ENCODE results near the gene SMIM41. TPM values are rescaled to one million over a fixed set of nuclear protein-coding genes. Genes with fewer than 3 reads are reported as not detected.

SMIM41 gene
- total and polyA plus RNA-seq, 10 of the 15 experiments (the other 5 are each of a cell fraction or from before 2014, with no cell fraction given): not detected

DNA sequence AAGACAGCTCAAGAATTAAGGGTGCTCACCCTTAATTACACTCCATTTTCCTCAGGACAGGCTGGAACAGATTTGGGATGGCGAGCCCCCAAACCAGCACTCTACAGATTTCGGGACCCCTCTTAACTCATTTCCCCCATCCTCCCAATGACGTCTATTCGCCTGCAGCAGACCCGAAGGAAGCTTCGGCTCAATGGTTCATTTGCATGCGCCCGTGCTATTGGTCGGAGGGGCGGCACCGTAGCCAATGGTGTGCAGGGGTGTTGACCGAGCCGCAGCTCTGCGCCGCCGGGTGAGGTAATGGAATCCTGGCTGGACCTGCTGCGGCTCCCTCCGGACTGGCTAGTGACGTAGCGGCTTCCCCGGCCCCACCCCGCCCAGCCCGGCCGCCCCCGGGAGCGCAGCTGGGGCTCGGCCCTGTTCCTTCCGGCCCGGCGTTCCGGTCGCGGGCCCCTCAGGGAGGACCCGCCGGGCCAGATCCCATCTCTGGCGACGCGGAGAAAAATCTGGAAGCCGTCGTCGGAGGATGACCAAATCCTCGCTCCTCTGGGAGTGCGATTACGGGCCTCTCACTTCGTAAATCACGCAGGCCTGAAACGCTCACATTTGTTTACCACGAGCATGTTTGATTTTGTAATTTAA lies 46.6 kb upstream of the SMIM41 start (continued):
- TF ChIP-seq, protein P1, sequence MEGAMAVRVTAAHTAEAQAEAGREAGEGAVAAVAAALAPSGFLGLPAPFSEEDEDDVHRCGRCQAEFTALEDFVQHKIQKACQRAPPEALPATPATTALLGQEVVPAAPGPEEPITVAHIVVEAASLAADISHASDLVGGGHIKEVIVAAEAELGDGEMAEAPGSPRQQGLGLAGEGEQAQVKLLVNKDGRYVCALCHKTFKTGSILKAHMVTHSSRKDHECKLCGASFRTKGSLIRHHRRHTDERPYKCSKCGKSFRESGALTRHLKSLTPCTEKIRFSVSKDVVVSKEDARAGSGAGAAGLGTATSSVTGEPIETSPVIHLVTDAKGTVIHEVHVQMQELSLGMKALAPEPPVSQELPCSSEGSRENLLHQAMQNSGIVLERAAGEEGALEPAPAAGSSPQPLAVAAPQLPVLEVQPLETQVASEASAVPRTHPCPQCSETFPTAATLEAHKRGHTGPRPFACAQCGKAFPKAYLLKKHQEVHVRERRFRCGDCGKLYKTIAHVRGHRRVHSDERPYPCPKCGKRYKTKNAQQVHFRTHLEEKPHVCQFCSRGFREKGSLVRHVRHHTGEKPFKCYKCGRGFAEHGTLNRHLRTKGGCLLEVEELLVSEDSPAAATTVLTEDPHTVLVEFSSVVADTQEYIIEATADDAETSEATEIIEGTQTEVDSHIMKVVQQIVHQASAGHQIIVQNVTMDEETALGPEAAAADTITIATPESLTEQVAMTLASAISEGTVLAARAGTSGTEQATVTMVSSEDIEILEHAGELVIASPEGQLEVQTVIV (IDR thresholded peaks at IDR 0.05; ENCODE audit: borderline replicate concordance, partially characterized antibody): no peak
- TF ChIP-seq NFIC (IDR thresholded peaks at IDR 0.05; ENCODE audit: low read depth, low read length) (no peak), BACH1 (IDR thresholded peaks at IDR 0.05; ENCODE audit: borderline replicate concordance) (0 out of 2 replicates have a peak, but pooled peaks have one; percentile 35), KDM1A (IDR thresholded peaks at IDR 0.05; ENCODE audit: borderline replicate concordance) (no peak), EGR1 (IDR thresholded peaks at IDR 0.05; ENCODE audit: borderline replicate concordance in 1 of 2, low read depth in 2 of 2, low read length in 2 of 2) (peak in 1 of 2 experiments; percentile 83; a peak in 2 of 3 replicates), CHD2 (IDR thresholded peaks at IDR 0.05; ENCODE audit: borderline replicate concordance, low read depth, low read length) (peak; percentile 56; the same call in 1 of the 2 replicates), ZZZ3 (IDR thresholded peaks at IDR 0.05; ENCODE audit: control insufficient read depth, insufficient read length, low read depth) (no peak), SREBF2 (IDR thresholded peaks at IDR 0.05; ENCODE audit: low read length) (no peak), FOXK2 (IDR thresholded peaks at IDR 0.05) (no peak), MTA2 (IDR thresholded peaks at IDR 0.05; ENCODE audit: low read depth) (no peak; the same call in 1 of the 2 replicates), ZSCAN29 (IDR thresholded peaks at IDR 0.05) (no peak), RAD51 (IDR thresholded peaks at IDR 0.05) (no peak), SIX5 (IDR thresholded peaks at IDR 0.05; ENCODE audit: low read depth, low read length, severe bottlenecking) (no peak), ZNF622 (IDR thresholded peaks at IDR 0.05) (no peak), ZNF384 (IDR thresholded peaks at IDR 0.05; ENCODE audit: borderline replicate concordance, low read depth, low read length) (no peak)
- TF ChIP-seq, protein P2, sequence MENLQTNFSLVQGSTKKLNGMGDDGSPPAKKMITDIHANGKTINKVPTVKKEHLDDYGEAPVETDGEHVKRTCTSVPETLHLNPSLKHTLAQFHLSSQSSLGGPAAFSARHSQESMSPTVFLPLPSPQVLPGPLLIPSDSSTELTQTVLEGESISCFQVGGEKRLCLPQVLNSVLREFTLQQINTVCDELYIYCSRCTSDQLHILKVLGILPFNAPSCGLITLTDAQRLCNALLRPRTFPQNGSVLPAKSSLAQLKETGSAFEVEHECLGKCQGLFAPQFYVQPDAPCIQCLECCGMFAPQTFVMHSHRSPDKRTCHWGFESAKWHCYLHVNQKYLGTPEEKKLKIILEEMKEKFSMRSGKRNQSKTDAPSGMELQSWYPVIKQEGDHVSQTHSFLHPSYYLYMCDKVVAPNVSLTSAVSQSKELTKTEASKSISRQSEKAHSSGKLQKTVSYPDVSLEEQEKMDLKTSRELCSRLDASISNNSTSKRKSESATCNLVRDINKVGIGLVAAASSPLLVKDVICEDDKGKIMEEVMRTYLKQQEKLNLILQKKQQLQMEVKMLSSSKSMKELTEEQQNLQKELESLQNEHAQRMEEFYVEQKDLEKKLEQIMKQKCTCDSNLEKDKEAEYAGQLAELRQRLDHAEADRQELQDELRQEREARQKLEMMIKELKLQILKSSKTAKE (IDR thresholded peaks at IDR 0.05; ENCODE audit: low read depth, poor library complexity, severe bottlenecking): no peak
- TF ChIP-seq, protein P3, sequence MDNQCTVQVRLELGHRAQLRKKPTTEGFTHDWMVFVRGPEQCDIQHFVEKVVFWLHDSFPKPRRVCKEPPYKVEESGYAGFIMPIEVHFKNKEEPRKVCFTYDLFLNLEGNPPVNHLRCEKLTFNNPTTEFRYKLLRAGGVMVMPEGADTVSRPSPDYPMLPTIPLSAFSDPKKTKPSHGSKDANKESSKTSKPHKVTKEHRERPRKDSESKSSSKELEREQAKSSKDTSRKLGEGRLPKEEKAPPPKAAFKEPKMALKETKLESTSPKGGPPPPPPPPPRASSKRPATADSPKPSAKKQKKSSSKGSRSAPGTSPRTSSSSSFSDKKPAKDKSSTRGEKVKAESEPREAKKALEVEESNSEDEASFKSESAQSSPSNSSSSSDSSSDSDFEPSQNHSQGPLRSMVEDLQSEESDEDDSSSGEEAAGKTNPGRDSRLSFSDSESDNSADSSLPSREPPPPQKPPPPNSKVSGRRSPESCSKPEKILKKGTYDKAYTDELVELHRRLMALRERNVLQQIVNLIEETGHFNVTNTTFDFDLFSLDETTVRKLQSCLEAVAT (IDR thresholded peaks at IDR 0.05): no peak
- TF ChIP-seq, protein P4, sequence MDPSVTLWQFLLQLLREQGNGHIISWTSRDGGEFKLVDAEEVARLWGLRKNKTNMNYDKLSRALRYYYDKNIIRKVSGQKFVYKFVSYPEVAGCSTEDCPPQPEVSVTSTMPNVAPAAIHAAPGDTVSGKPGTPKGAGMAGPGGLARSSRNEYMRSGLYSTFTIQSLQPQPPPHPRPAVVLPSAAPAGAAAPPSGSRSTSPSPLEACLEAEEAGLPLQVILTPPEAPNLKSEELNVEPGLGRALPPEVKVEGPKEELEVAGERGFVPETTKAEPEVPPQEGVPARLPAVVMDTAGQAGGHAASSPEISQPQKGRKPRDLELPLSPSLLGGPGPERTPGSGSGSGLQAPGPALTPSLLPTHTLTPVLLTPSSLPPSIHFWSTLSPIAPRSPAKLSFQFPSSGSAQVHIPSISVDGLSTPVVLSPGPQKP (IDR thresholded peaks at IDR 0.05; ENCODE audit: low read depth, low read length): no peak
